Uterus (tissue), 4 donors: ENCODE measurements around the gene SELENOM. TPM values are rescaled to one million over a fixed set of nuclear protein-coding genes. Genes with fewer than 3 reads are reported as not detected.

Source experiments
- DNase-seq, 2 donors: peaks; one replicate each; pipeline ENCODE4 v3.0.0-alpha.2; 2019 to 2020
- H3K27ac ChIP-seq, 2 donors: fragments of 200-600 bp; sonication (generic); 1 replicate in 1 of 2; 2 replicates in 1 of 2; pipeline ENCODE4 v1.5.1; 2016 to 2018
- H3K27me3 ChIP-seq, 2 donors: fragments of 200-600 bp; sonication (generic); one replicate each; pipeline ENCODE4 v1.5.1; 2018 to 2019; ENCODE audit warnings: control low read depth in 1 of 2
- H3K36me3 ChIP-seq, 2 donors: fragments of 200-600 bp; sonication (generic); one replicate each; pipeline ENCODE4 v1.5.1; 2019; ENCODE audit warnings: control low read depth in 1 of 2
- H3K4me1 ChIP-seq, 2 donors: fragments of 200-600 bp; sonication (generic); one replicate each; pipeline ENCODE4 v1.5.1; 2018 to 2019; ENCODE audit warnings: control low read depth in 1 of 2
- H3K4me3 ChIP-seq, 2 donors: fragments of 200-600 bp; sonication (generic); 1 replicate in 1 of 2; 2 replicates in 1 of 2; pipeline ENCODE4 v1.5.1; 2018 to 2019; ENCODE audit warnings: mild to moderate bottlenecking in 1 of 2
- H3K9me3 ChIP-seq, 2 donors: fragments of 200-600 bp; sonication (generic); one replicate each; pipeline ENCODE4 v1.5.1; 2019; ENCODE audit warnings: control low read depth in 1 of 2
- CTCF ChIP-seq, 4 experiments: fragments of 200-600 bp in 2 of 4; fragments of 450-650 bp in 2 of 4; sonication (generic) in 2 of 4; IDR thresholded peaks; one replicate each; pipeline ENCODE4 v1.5.1; 2016 to 2019; ENCODE audit warnings: antibody characterized with exemption in 4 of 4, mild to moderate bottlenecking in 2 of 4, moderate library complexity in 1 of 4
- POLR2A ChIP-seq, 2 donors: fragments of 450-650 bp; IDR thresholded peaks; one replicate each; pipeline ENCODE4 v1.6.1; 2016; ENCODE audit warnings: antibody characterized with exemption in 2 of 2, mild to moderate bottlenecking in 1 of 2, moderate library complexity in 1 of 2
- intact Hi-C: fragments of 100-400 bp; cut with DNase I; formaldehyde crosslinking; loops from one replicate; pipeline ENCODE4 v1.15.1; 2023; ENCODE audit warnings: low total_unique reads
- total RNA-seq, 4 donors: library from RNA; depleted of rRNA in 3 of 4; stranded (reverse); fragments of >200 nt in 3 of 4; gene quantifications; one replicate each; pipeline versions ENCODE4 v1.1.0 to v1.2.4, GENCODE V29; 2014 to 2023
- donor health status: DM: yes; HTN: yes; CAD: no.

The SELENOM gene
- total RNA-seq, 4 donors from 2014 or later: 91.7 to 2,170 (median 948) TPM

- Histone ChIP-seq H3K36me3 (no peaks in the 10 kb centered on the region), H3K4me1 (no peaks in the 10 kb centered on the region), H3K4me3 (no peak overlapping the region), H3K9me3 (no peaks in the 10 kb centered on the region), H3K27me3 (no peaks in the 10 kb centered on the region), H3K27ac (no peak overlapping the region)
- DNase-seq: no peak
- TF ChIP-seq POLR2A (IDR thresholded peaks at IDR 0.05) (no peak), CTCF (IDR thresholded peaks at IDR 0.05) (no peak)
- intact Hi-C loops: no loop called here
Observed at GRCh38 chr22:31143038-31143437, 35.7 kb upstream of the SELENOM start.

- Histone ChIP-seq H3K9me3 (no peaks in the 10 kb centered on the region), H3K27me3 (no peaks in the 10 kb centered on the region), H3K27ac (no peak overlapping the region), H3K36me3 (no peaks in the 10 kb centered on the region), H3K4me1 (no peaks in the 10 kb centered on the region), H3K4me3 (no peak overlapping the region)
- DNase-seq: no peak
- TF ChIP-seq POLR2A (IDR thresholded peaks at IDR 0.05): no peak
- no peak for TF ChIP-seq CTCF (IDR thresholded peaks at IDR 0.05)
- intact Hi-C loops: no loop called here
Observed at GRCh38 chr22:31142285-31142684, 34.9 kb upstream of the SELENOM start.

- Histone ChIP-seq H3K9me3 (no peaks in the 10 kb centered on the region), H3K4me1 (no peaks in the 10 kb centered on the region), H3K27ac (no peak overlapping the region), H3K36me3 (no peaks in the 10 kb centered on the region), H3K4me3 (no peak overlapping the region), H3K27me3 (no peaks in the 10 kb centered on the region)
- TF ChIP-seq CTCF (IDR thresholded peaks at IDR 0.05) (no peak), POLR2A (IDR thresholded peaks at IDR 0.05) (no peak)
- intact Hi-C loops: no loop called here
- DNase-seq: no peak
Observed at GRCh38 chr22:31141551-31141950, 34.2 kb upstream of the SELENOM start.

GRCh38 chr22:31140746-31141145, 33.4 kb upstream of the SELENOM start:
- no peak overlapping the region for H3K4me3 ChIP-seq
- no peak for DNase-seq
- H3K36me3 ChIP-seq: no peaks in the 10 kb centered on the region
- H3K4me1 ChIP-seq: no peaks in the 10 kb centered on the region
- intact Hi-C loops: no loop called here
- no peaks in the 10 kb centered on the region for H3K27me3 ChIP-seq
- no peak overlapping the region for H3K27ac ChIP-seq
- TF ChIP-seq CTCF (IDR thresholded peaks at IDR 0.05) (no peak), POLR2A (IDR thresholded peaks at IDR 0.05) (no peak)
- H3K9me3 ChIP-seq: no peaks in the 10 kb centered on the region

GRCh38 chr22:31139866-31140716, 32.7 kb upstream of the SELENOM start, which contains the start of gene PLA2G3:
Gene PLA2G3, minus strand, starts transcription at chr22:31140508. Its CDS starts 154 bp downstream, at chr22:31140354.
- no peak for DNase-seq
- H3K4me1 ChIP-seq: no peaks in the 10 kb centered on the region
- no peaks in the 10 kb centered on the region for H3K9me3 ChIP-seq
- H3K4me3 ChIP-seq: no peak within 1 kb of the TSS
- no peak for TF ChIP-seq POLR2A (IDR thresholded peaks at IDR 0.05)
- no peak for TF ChIP-seq CTCF (IDR thresholded peaks at IDR 0.05)
- intact Hi-C loops: no loop called here
- H3K36me3 ChIP-seq: no peaks in the 10 kb centered on the region
- no peak within 1 kb of the TSS for H3K27ac ChIP-seq
- no peaks in the 10 kb centered on the region for H3K27me3 ChIP-seq
